H1 (cell line): Measurements from ENCODE around the gene CAPN9. TPM values are rescaled to one million over a fixed set of nuclear protein-coding genes. Genes with fewer than 3 reads are reported as not detected.

Experiments used
- CTCF ChIA-PET: fragments of 300-600 bp; sonication (Branson Sonifier 250); formaldehyde crosslinking; loops from one replicate; lab custom pipeline; 2021; ENCODE audit not compliant: partially characterized antibody; lab: Charles Lee
- POLR2A ChIA-PET: fragments of 300-600 bp; sonication (Branson Sonifier 250); formaldehyde crosslinking; loops from one replicate; lab custom pipeline; 2021; ENCODE audit warnings: inconsistent platforms; ENCODE audit not compliant: partially characterized antibody; lab: Charles Lee
- DNase-seq, 2 experiments: peaks; one replicate each; pipeline versions ENCODE4 v3.0.0 to v3.0.0-alpha.2; 2010 to 2022; ENCODE audit warnings: low spot score in 2 of 2, low read depth in 1 of 2, mixed read lengths in 1 of 2
- FAIRE-seq: peaks from 2 replicates; lab custom pipeline; 2011; peaks lifted over from hg19 to GRCh38; lab: Jason Lieb, UNC
- H2AFZ ChIP-seq: 2 replicates; pipeline ENCODE4 v1.8.1; 2012; ENCODE audit warnings: low read length, inconsistent platforms
- H2AK5ac ChIP-seq: 2 replicates; pipeline ENCODE4 v1.6.1; 2013; ENCODE audit warnings: low read depth, low read length
- H2BK120ac ChIP-seq: replicated peaks from 2 replicates; pipeline ENCODE3; 2013; ENCODE audit warnings: low read depth, low read length, inconsistent platforms
- H2BK12ac ChIP-seq: 2 replicates; pipeline ENCODE4 v1.6.1; 2013; ENCODE audit warnings: low read depth, low read length
- H2BK15ac ChIP-seq: 2 replicates; pipeline ENCODE4 v1.6.1; 2013; ENCODE audit warnings: low read length
- H2BK20ac ChIP-seq: 2 replicates; pipeline ENCODE4 v1.6.1; 2013; ENCODE audit warnings: low read length
- H2BK5ac ChIP-seq: 2 replicates; pipeline ENCODE4 v1.6.1; 2013; ENCODE audit warnings: low read depth, low read length
- H3K14ac ChIP-seq: 2 replicates; pipeline ENCODE4 v1.6.1; 2013; ENCODE audit warnings: inconsistent platforms; ENCODE audit not compliant: insufficient read length
- H3K18ac ChIP-seq: 2 replicates; pipeline ENCODE4 v1.6.1; 2013; ENCODE audit warnings: low read length; ENCODE audit errors: extremely low read depth
- H3K23ac ChIP-seq: 2 replicates; pipeline ENCODE4 v1.6.1; 2013; ENCODE audit warnings: inconsistent platforms; ENCODE audit not compliant: insufficient read length
- H3K23me2 ChIP-seq: 2 replicates; pipeline ENCODE4 v1.6.1; 2013; ENCODE audit warnings: low read depth, low read length
- H3K27ac ChIP-seq: 2 replicates; pipeline ENCODE4 v1.6.1; 2011; ENCODE audit warnings: low read depth, low read length, inconsistent platforms
- H3K27me3 ChIP-seq, 4 experiments: replicated peaks in 1 of 4; 1 replicate in 1 of 4; 2 replicates in 3 of 4; pipeline versions ENCODE4 v1.6.1 to v1.8.1; 2011 to 2013; ENCODE audit warnings: low read length in 3 of 4, mild to moderate bottlenecking in 3 of 4, inconsistent platforms in 2 of 4, mixed read lengths in 2 of 4, moderate library complexity in 1 of 4; ENCODE audit not compliant: control insufficient read depth in 3 of 4, insufficient read depth in 3 of 4; ENCODE audit errors: extremely low read depth in 1 of 4
- H3K36me3 ChIP-seq, 4 experiments: 2 replicates each; pipeline versions ENCODE4 v1.6.1 to v1.8.1; 2011 to 2013; ENCODE audit warnings: mild to moderate bottlenecking in 4 of 4, low read length in 3 of 4, moderate library complexity in 2 of 4, control low read depth in 1 of 4, inconsistent platforms in 1 of 4; ENCODE audit not compliant: insufficient read depth in 4 of 4, control insufficient read depth in 2 of 4
- H3K4ac ChIP-seq: replicated peaks from 2 replicates; pipeline ENCODE3; 2013; ENCODE audit warnings: low read length, low read depth, mixed read lengths, inconsistent platforms; ENCODE audit not compliant: insufficient read length
- H3K4me1 ChIP-seq, 4 experiments: replicated peaks in 1 of 4; 1 replicate in 1 of 4; 2 replicates in 3 of 4; pipeline versions ENCODE4 v1.6.1 to v1.8.1; 2011 to 2013; ENCODE audit warnings: low read length in 3 of 4, inconsistent platforms in 2 of 4, mixed read lengths in 1 of 4; ENCODE audit not compliant: insufficient read depth in 4 of 4, control insufficient read depth in 3 of 4
- H3K4me2 ChIP-seq, 2 experiments: 2 replicates each; pipeline versions ENCODE4 v1.6.1 to v1.8.1; 2011 to 2013; ENCODE audit warnings: low read depth in 2 of 2, low read length in 2 of 2, control low read depth in 1 of 2, inconsistent platforms in 1 of 2, mild to moderate bottlenecking in 1 of 2; ENCODE audit not compliant: insufficient read depth in 1 of 2
- H3K4me3 ChIP-seq, 4 experiments: fragments of 200-600, 300-600 bp in 1 of 4; sonication (generic), shearing (Covaris generic), sonication (Bioruptor Twin) in 1 of 4; 2 replicates each; pipeline versions ENCODE4 v1.5.1 to v1.8.1; 2011 to 2016; ENCODE audit warnings: low read length in 4 of 4, low read depth in 3 of 4, control low read depth in 2 of 4, inconsistent platforms in 2 of 4, mild to moderate bottlenecking in 2 of 4, mixed read lengths in 1 of 4, moderate library complexity in 1 of 4; ENCODE audit not compliant: insufficient read depth in 2 of 4; ENCODE audit errors: extremely low read depth in 1 of 4
- H3K56ac ChIP-seq: replicated peaks from 2 replicates; pipeline ENCODE3; 2013; ENCODE audit warnings: low read depth, mild to moderate bottlenecking, mixed read lengths, low read length, inconsistent platforms; ENCODE audit not compliant: insufficient read length
- H3K79me1 ChIP-seq: 2 replicates; pipeline ENCODE4 v1.6.1; 2013; ENCODE audit warnings: low read depth, low read length, control low read depth
- H3K79me2 ChIP-seq, 2 experiments: 2 replicates each; pipeline versions ENCODE4 v1.6.1 to v1.8.1; 2012 to 2013; ENCODE audit warnings: low read length in 2 of 2, mild to moderate bottlenecking in 2 of 2, inconsistent platforms in 1 of 2; ENCODE audit not compliant: insufficient read depth in 2 of 2, control insufficient read depth in 1 of 2
- H3K9ac ChIP-seq, 4 experiments: replicated peaks in 1 of 4; 1 replicate in 1 of 4; 2 replicates in 3 of 4; pipeline versions ENCODE4 v1.6.1 to v1.8.1; 2011 to 2013; ENCODE audit warnings: low read depth in 3 of 4, low read length in 3 of 4, control low read depth in 2 of 4, mild to moderate bottlenecking in 2 of 4, moderate library complexity in 2 of 4, inconsistent platforms in 1 of 4; ENCODE audit errors: extremely low read depth in 1 of 4
- H3K9me3 ChIP-seq, 2 experiments: 2 replicates each; pipeline versions ENCODE4 v1.6.1 to v1.8.1; 2012 to 2013; ENCODE audit warnings: mild to moderate bottlenecking in 2 of 2, moderate library complexity in 2 of 2, control low read depth in 1 of 2, inconsistent platforms in 1 of 2, low read depth in 1 of 2, low read length in 1 of 2, mixed read lengths in 1 of 2; ENCODE audit not compliant: insufficient read depth in 2 of 2
- H4K20me1 ChIP-seq, 2 experiments: replicated peaks in 1 of 2; 2 replicates each; pipeline versions ENCODE3 to v1.8.1; 2011 to 2013; ENCODE audit warnings: inconsistent platforms in 2 of 2, low read length in 2 of 2, mild to moderate bottlenecking in 1 of 2; ENCODE audit not compliant: insufficient read depth in 2 of 2, control insufficient read depth in 1 of 2
- H4K5ac ChIP-seq: 2 replicates; pipeline ENCODE4 v1.6.1; 2013; ENCODE audit warnings: low read length, low read depth, mixed read lengths, inconsistent platforms; ENCODE audit not compliant: insufficient read length
- H4K8ac ChIP-seq: 2 replicates; pipeline ENCODE4 v1.8.0; 2013; ENCODE audit warnings: mild to moderate bottlenecking, moderate library complexity, low read length, inconsistent platforms; ENCODE audit not compliant: insufficient read depth; ENCODE audit errors: extremely low read depth
- H4K91ac ChIP-seq: replicated peaks from 2 replicates; pipeline ENCODE3; 2013; ENCODE audit warnings: low read length, mixed read lengths, inconsistent platforms; ENCODE audit not compliant: insufficient read length
- CBX8 ChIP-seq: fragments of 300-800, 300-1000 bp; sonication (generic); IDR thresholded peaks from 2 replicates; pipeline ENCODE4 v1.7.1; 2016; ENCODE audit warnings: low read depth, low read length, borderline replicate concordance
- TEAD4 ChIP-seq: IDR thresholded peaks from 2 replicates; pipeline ENCODE4 v1.6.1; 2012; ENCODE audit warnings: low read depth, low read length, inconsistent platforms, mixed read lengths
- WGBS, 2 experiments: shearing (Covaris generic) in 1 of 2; methylation state at CpG; one replicate each; pipeline versions ENCODE4 v1.1.6 to v1.1.7; 2013 to 2015; ENCODE audit warnings: low lambda C conversion rate in 2 of 2, mixed read lengths in 2 of 2, inconsistent platforms in 1 of 2, low coverage in 1 of 2, missing lambda C conversion rate in 1 of 2; ENCODE audit not compliant: insufficient replicate concordance in 2 of 2, insufficient coverage in 1 of 2, insufficient read length in 1 of 2; ENCODE audit errors: extremely low coverage in 1 of 2, missing lambda C conversion rate in 1 of 2; 5-methylcytosine and 5-hydroxymethylcytosine counted together
- polyA plus RNA-seq, 7 experiments: library from polyadenylated mRNA; depleted of rRNA in 3 of 7; stranded (reverse) in 5 of 7; unstranded in 2 of 7; fragments of >200 nt in 5 of 7; fragments of 200-250 nt in 2 of 7; gene quantifications; 1 replicate in 5 of 7; 2 replicates in 1 of 7; 4 replicates in 1 of 7; pipeline versions ENCODE4 v1.2.1 to v1.2.3, GENCODE V29; 2011 to 2013; ENCODE audit warnings: missing spikeins in 2 of 7, mixed read lengths in 2 of 7
- total RNA-seq: library from RNA; stranded (reverse); fragmentation: NEBNext Ultra II Directional; extraction: Animal tissue kit (Norgen Biotek cat#: 25700); gene quantifications from 2 replicates; pipeline ENCODE4 v1.2.1, GENCODE V29; 2021

Gene CAPN9
- total and polyA plus RNA-seq, 2 of the 8 experiments (the other 6 are each of a cell fraction or from before 2014, with no cell fraction given), result 0.22 to 0.76 TPM

DNA sequence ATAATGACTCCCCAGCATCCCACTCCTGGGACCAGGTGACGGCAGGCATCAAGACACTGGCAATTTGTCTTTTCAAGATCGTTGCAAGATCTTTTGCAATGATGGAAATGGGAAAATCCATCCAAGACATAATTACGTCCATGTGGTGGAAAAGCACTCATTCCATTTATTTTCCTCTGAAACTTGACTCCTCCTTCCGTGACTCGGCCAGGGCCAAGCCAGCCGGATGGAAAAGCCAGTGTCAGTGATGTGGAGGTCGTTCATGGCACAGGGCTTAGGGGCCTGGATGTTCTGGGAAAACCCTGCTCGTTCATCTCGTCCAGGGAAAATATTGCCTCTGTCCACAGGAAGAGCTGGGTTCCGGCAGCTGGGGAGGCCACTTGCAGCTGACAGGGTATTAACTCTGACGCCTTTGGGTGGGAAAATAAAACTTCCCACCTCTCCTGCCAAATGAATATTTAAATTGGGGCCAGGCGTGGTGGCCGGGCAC, 74.9 kb downstream of the CAPN9 start:
- Histone ChIP-seq H3K23me2 (no peaks in the 10 kb centered on the region), H2AK5ac (no peak overlapping the region), H3K79me1 (no peaks in the 10 kb centered on the region), H3K27ac (no peak overlapping the region), H2BK5ac (no peak overlapping the region), H3K18ac (no peak overlapping the region), H2BK12ac (no peak overlapping the region), H3K23ac (no peak overlapping the region), H3K4ac (no peak overlapping the region), H4K91ac (no peak overlapping the region), H2BK15ac (no peak overlapping the region), H3K36me3 (no peaks in the 10 kb centered on the region), H2AFZ (no peak overlapping the region), H3K9ac (no peak overlapping the region), H3K14ac (no peak overlapping the region), H3K4me1 (no peaks in the 10 kb centered on the region), H3K79me2 (no peaks in the 10 kb centered on the region), H4K20me1 (peaks cover 0 to 1% of the 10 kb centered on the region in 2 experiments), H2BK20ac (no peak overlapping the region), H2BK120ac (no peak overlapping the region), H3K56ac (no peak overlapping the region), H3K4me3 (no peak overlapping the region), H3K9me3 (no peaks in the 10 kb centered on the region), H4K8ac (no peak overlapping the region), H3K27me3 (no peaks in the 10 kb centered on the region; a peak in 2 of 7 replicates), H4K5ac (no peak overlapping the region), H3K4me2 (no peak overlapping the region)
- ChIA-PET POLR2A (no interaction called here), CTCF (interaction anchor here (1.3 kb wide), 1 partner anchor 18 kb away, joined by 3 read pairs; no protein-coding TSS in a partner anchor)
- FAIRE-seq (no peak), DNase-seq (peak in 1 of 2 experiments; percentile 11)
- 88% methylated on average over 13 of the region's 13 CpGs; no CpG with 5 or more reads in 1 of the 2 experiments for WGBS, 2 experiments
- TF ChIP-seq CBX8 (no peak), TEAD4 (no peak)
